GM15510 (cell line): Measurements from ENCODE around the gene CRTAC1.

ENCODE experiments used
- POLR2A ChIP-seq: IDR thresholded peaks from 3 replicates; pipeline ENCODE4 v1.6.1; 2011; ENCODE audit warnings: borderline replicate concordance; ENCODE audit not compliant: insufficient read length; ENCODE audit errors: extremely low read depth

The CRTAC1 gene

GRCh38 chr10:97868134-97868685 lies 162.2 kb downstream of the CRTAC1 start:
- TF ChIP-seq POLR2A, result no peak

GRCh38 chr10:97867220-97867800 lies 163.1 kb downstream of the CRTAC1 start:
- no peak for TF ChIP-seq POLR2A

GRCh38 chr10:97866524-97867219 lies 163.7 kb downstream of the CRTAC1 start:
- TF ChIP-seq POLR2A, result no peak

GRCh38 chr10:97865488-97865887 lies 164.9 kb downstream of the CRTAC1 start:
- TF ChIP-seq POLR2A, result no peak

- TF ChIP-seq POLR2A, result no peak
These were observed 166.6 kb downstream of the CRTAC1 start for GRCh38 chr10:97863808-97864207.

- TF ChIP-seq POLR2A, result no peak
These were observed 168.5 kb downstream of the CRTAC1 start for GRCh38 chr10:97861924-97862323.

GRCh38 chr10:97861097-97861750 lies 169.2 kb downstream of the CRTAC1 start:
- TF ChIP-seq POLR2A, result no peak

- TF ChIP-seq POLR2A, result no peak
These were observed 172.4 kb downstream of the CRTAC1 start for GRCh38 chr10:97858001-97858439.

GRCh38 chr10:97854743-97855142 lies 175.7 kb downstream of the CRTAC1 start:
- no peak for TF ChIP-seq POLR2A

GRCh38 chr10:97852840-97853405 lies 177.5 kb downstream of the CRTAC1 start:
- TF ChIP-seq POLR2A, result no peak

GRCh38 chr10:97852277-97852676 lies 178.1 kb downstream of the CRTAC1 start:
- TF ChIP-seq POLR2A, result no peak

GRCh38 chr10:97851341-97852001 lies 178.9 kb downstream of the CRTAC1 start:
- TF ChIP-seq POLR2A, result no peak

- TF ChIP-seq POLR2A, result no peak
These were observed 180.0 kb downstream of the CRTAC1 start for GRCh38 chr10:97850446-97850845.

GRCh38 chr10:97849687-97850402 lies 180.6 kb downstream of the CRTAC1 start, which contains the start of gene GOLGA7B:
Gene GOLGA7B (plus strand): TSS chr10:97849843. CDS start chr10:97850304, 461 bp downstream.
- TF ChIP-seq POLR2A, result no peak
